IMR-90 (cell line): ENCODE results near the gene CD164L2.

Experiments
- CEBPB ChIP-seq: IDR thresholded peaks from 2 replicates; pipeline ENCODE4 v1.6.1; 2012; ENCODE audit warnings: low read depth, low read length, improper control_type of control experiment
- CHD1 ChIP-seq: IDR thresholded peaks from 2 replicates; pipeline ENCODE4 v1.6.1; 2012; ENCODE audit warnings: low read depth, low read length, improper control_type of control experiment
- CTCF ChIP-seq: conservative IDR thresholded peaks from 2 replicates; pipeline ENCODE4 v1.5.1; 2012; ENCODE audit warnings: mild to moderate bottlenecking, low read depth, low read length, improper control_type of control experiment
- FOS ChIP-seq: fragments of 150-350 bp; IDR thresholded peaks from 2 replicates; pipeline ENCODE4 v1.6.1; 2016; ENCODE audit warnings: low read depth, low read length
- MAFK ChIP-seq: IDR thresholded peaks from 2 replicates; pipeline ENCODE4 v1.6.1; 2012; ENCODE audit warnings: low read depth, low read length, improper control_type of control experiment
- MAZ ChIP-seq: IDR thresholded peaks from 2 replicates; pipeline ENCODE4 v1.6.1; 2012; ENCODE audit warnings: low read depth, mild to moderate bottlenecking, low read length, improper control_type of control experiment, moderate library complexity, borderline replicate concordance
- MXI1 ChIP-seq: IDR thresholded peaks from 2 replicates; pipeline ENCODE4 v1.6.1; 2012; ENCODE audit warnings: low read depth, mild to moderate bottlenecking, low read length, moderate library complexity, borderline replicate concordance
- POLR2A ChIP-seq: IDR thresholded peaks from 2 replicates; pipeline ENCODE4 v1.6.1; 2012; ENCODE audit warnings: mild to moderate bottlenecking, low read depth, low read length
- RAD21 ChIP-seq: IDR thresholded peaks from 2 replicates; pipeline ENCODE4 v1.6.1; 2012; ENCODE audit warnings: low read length, improper control_type of control experiment
- RCOR1 ChIP-seq: IDR thresholded peaks from 2 replicates; pipeline ENCODE4 v1.6.1; 2012; ENCODE audit warnings: mild to moderate bottlenecking, low read length, improper control_type of control experiment; ENCODE audit not compliant: insufficient replicate concordance
- RFX5 ChIP-seq: IDR thresholded peaks from 2 replicates; pipeline ENCODE4 v1.8.0; 2012; ENCODE audit warnings: low read depth, mild to moderate bottlenecking, low read length, moderate library complexity
- SMC3 ChIP-seq: fragments of 150-350 bp; IDR thresholded peaks from 2 replicates; pipeline ENCODE4 v1.6.1; 2016; ENCODE audit warnings: low read depth, mild to moderate bottlenecking, antibody characterized with exemption, low read length, moderate library complexity
- USF2 ChIP-seq: fragments of 150-350 bp; IDR thresholded peaks from 2 replicates; pipeline ENCODE4 v1.6.1; 2017; ENCODE audit warnings: mild to moderate bottlenecking, antibody characterized with exemption, low read length, low read depth

GRCh38 chr1:27357281-27358037 lies 25.7 kb downstream of the CD164L2 start:
- TF ChIP-seq POLR2A (no peak), CTCF (peak; percentile 86), MAFK (no peak), RCOR1 (no peak), CHD1 (no peak), MXI1 (no peak), MAZ (peak; percentile 14; the same call in 1 of the 2 replicates), CEBPB (no peak), USF2 (no peak), SMC3 (peak; percentile 81), FOS (no peak), RAD21 (peak; percentile 65), RFX5 (no peak)
